ENCODE measurements around the gene RGS6.

The RGS6 gene

GRCh38 chr14:72517736-72518135 lies 585.5 kb downstream of the RGS6 start:
- H3K4me3 ChIP-seq (ENCODE audit: low read depth, low read length): no peak overlapping the region

- no peak overlapping the region for H3K4me3 ChIP-seq (ENCODE audit: low read depth, low read length)
These were observed 586.7 kb downstream of the RGS6 start for GRCh38 chr14:72518809-72519377.

- H3K4me3 ChIP-seq (ENCODE audit: low read depth, low read length): no peak overlapping the region
These were observed 587.3 kb downstream of the RGS6 start for GRCh38 chr14:72519543-72519942.

- H3K4me3 ChIP-seq (ENCODE audit: low read depth, low read length): no peak overlapping the region
These were observed 588.8 kb downstream of the RGS6 start for GRCh38 chr14:72521045-72521444.

DNA sequence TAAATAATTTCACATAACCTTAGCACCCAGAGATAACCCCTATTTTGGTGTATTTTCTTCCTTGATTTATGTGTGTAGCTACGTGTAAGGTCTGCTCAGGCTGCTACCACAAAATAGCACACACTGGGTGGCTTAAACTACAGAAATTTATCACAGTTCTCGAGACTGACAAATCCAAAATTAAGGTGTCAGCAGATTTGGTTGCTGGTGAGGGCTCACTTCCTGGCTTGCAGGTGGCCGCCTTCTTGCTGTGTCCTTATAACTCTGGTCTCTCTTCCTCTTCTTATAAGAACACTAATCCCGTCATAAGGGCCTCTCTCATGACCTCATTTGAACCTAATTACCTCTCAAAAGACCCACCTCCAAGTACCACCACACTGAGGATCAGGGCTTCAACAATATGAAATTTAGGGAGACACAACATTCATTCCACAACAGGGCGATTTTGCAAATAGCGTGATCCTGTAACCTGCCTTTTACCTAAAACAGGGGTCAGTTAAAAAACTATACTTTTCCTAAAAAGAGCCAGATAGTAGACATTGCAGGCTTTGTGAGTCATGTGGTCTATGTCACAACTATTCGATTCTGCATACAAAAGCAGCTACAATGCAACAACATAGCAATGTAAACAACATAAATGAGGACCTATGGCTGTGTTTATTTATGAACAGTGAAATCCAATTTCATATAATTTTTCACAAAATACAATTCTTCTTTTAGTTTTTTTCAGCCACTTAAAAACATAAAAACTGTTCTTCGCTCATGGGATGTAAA lies 589.9 kb downstream of the RGS6 start:
- no peak overlapping the region for H3K4me3 ChIP-seq (ENCODE audit: low read depth, low read length)

DNA sequence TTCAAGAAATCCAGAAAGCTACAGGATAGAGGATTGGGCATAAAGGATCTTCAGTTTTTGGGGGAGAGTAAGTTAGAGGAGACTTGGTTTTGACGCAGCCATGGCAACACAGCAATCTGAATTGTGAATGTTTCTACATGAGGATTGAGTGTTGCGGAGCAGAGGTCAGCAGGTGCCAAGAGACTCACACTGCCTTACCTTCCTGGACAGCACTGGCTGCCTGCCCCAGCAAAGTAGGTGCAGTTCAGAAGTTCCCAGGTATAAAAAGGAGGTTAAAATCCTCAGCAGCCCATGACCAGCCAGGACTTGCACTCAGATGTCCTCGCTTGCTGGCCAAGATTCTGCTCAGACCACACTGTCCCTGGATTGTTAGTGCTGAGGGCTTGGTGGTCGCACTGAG lies 590.6 kb downstream of the RGS6 start:
- no peak overlapping the region for H3K4me3 ChIP-seq (ENCODE audit: low read depth, low read length)

DNA sequence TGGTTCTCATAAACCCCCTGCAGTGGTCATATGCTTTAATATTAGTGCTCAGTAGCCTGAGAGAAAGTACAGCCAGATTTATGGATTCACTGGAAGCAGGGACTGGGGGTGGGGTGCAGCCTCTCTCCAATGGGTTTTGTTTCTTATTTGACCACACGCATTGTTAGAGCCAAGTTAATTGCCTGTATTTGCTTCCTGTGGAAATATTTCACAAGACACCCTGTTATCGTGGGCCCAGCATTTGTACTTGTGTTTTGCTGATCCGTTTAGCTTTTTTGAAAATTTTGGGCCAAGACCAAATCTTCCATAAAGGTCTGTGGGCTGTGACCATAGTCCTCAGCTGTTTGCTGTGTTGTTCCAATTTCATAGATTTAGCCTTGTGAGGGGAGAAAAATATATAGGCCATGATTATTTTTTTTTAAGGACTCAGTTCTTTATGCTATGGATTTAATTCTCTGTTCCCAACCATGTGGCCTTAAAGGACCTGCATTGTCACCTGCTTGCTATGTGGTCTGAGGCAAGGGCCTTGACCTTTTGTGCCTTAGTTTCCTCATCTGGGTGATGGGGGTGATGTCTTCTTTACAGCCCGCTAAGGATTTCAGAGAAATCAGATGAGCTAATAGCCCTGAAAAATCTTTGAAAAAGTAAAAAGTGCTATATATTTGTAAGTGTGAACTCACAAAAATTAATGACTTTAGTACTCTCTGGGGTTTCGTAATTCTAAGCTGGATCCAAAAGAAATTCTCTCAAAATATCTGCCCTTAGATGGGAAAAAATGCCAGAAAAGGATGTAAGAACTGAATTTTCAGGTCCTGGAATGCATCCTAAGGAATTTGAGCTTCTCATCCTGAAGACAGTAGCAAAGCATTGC lies 591.4 kb downstream of the RGS6 start:
- no peak overlapping the region for H3K4me3 ChIP-seq (ENCODE audit: low read depth, low read length)

DNA sequence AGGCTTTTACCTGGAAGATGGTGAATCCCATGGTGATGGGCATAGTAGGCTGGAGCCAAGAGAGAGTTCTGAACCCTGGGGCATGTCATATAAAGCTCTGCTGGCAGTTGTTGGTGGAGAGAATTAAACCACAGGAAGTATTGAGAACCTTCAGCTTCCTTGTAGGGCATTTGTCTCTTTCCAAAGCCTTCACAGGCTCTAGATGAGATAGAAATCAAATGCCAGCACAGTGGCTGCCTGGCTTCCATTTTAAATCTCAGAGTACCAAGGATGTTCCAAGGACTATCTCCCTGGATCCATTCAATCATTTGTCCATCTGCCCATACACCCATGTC lies 592.0 kb downstream of the RGS6 start:
- H3K4me3 ChIP-seq (ENCODE audit: low read depth, low read length): no peak overlapping the region

DNA sequence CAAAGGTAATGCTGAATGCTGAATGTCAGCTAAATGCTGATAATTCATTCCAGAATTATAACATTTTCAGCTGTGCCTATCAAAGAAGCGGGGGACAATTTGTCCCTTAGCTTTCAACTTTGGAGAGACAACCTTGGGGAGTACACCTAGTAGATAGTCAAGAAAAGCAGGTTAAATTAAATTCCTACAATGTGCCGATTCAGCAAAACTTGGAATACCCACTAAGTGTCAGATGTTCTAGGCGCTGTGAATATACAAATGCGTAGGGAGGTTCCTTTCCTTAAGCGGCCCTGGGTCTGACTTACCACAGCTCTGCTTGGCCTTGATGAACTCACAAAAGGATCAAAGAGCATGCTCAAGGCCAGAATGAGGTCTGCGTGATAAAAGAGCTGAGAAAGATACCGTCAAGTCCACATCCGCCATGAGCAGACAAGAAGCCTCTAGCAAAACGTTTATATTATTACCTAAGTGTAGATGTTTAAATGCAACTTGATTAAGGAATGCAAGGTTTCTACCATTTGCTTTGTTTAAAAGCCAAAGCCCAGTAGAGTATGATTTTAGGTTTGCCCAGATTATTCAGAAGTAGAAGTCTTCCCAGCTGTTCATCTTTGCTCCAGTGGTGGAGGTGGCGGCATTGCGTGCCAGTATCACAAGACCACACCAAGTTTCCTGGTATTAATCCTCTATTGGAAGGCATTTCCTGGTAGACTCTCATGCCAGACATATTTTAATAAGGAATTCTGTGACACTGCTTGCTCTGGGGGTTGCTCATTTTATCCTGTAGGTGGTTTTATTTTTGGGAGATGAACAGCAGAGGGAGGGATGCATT lies 593.1 kb downstream of the RGS6 start:
- no peak overlapping the region for H3K4me3 ChIP-seq (ENCODE audit: low read depth, low read length)

DNA sequence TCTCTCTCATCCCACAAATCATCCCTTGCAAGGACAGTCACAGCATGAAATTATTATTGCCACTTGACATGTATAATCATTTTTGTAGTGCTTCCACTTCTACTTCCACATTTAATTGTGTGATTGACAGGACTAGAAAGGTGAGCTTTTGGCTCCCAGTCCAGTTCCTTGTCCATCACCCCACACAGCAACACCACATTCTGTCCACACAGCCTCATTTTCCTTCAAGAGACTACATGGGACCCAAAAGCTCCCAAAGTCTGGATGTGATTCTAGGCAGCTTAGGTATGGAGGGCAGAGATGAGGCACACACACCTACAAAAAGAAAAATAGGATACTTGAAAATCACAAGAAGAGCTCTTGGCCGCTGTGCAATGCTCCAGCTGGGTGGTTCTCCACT lies 595.4 kb downstream of the RGS6 start:
- no peak overlapping the region for H3K4me3 ChIP-seq (ENCODE audit: low read depth, low read length)

DNA sequence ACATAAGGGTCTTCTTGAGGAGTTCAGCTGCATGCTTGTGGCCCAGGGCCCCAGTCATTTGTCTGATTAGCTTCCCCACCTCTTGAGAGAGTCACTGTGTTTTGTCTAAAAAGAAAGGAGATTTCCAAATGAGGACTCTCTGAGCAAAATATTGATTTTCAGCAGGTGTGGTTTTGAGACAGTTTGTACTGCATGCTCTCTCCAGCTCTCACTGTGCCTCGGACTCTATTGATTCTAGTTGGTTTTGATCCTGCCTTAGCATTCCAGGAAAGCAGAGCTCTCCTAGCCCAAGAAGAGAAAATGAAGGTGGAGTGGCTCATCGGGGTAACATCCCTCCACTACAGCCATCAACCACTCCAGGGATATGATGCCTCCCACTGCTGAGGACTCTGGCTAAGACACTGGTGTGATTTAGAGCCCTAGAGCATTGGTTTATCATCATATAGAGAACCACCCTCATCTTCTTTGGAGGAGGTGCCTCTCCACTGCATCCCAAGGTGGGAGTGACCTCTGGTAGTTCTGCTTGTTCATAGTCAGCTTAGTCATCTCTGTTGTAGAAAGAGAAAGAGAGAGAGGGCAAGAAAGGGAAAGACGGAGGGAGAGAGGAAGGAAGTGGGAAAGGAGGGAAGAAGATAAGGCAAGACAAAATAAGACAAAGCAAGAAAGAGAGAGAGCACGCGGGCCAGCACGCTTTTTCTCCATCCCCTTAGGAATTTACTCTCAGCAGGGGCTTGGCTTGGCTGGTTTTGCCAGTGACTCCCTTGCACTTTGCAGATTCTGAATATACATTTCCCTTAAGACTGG lies 596.0 kb downstream of the RGS6 start:
- no peak overlapping the region for H3K4me3 ChIP-seq (ENCODE audit: low read depth, low read length)

- H3K4me3 ChIP-seq (ENCODE audit: low read depth, low read length): no peak overlapping the region
These were observed 596.6 kb downstream of the RGS6 start for GRCh38 chr14:72528863-72529175.

- H3K4me3 ChIP-seq (ENCODE audit: low read depth, low read length): no peak overlapping the region
These were observed 600.6 kb downstream of the RGS6 start for GRCh38 chr14:72532686-72533454.

DNA sequence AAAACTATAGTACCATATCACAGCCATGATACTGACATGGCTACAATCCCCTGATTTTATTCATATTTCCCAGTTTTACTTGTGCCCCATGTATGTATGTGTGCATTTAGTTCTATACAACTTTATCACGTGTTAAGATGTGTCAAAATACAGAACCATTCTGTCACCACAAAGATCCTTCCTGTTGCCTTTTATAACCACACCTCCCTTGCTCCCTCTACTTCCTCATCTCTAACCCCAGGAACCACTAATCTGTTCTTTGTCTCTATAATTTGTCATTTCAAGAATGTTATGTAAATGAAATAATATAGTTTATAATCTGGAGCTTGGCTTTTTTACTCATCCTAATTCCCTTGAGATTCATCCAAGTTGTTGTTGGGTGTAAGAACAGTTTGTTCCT lies 603.3 kb downstream of the RGS6 start:
- H3K4me3 ChIP-seq (ENCODE audit: low read depth, low read length): no peak overlapping the region

- H3K4me3 ChIP-seq (ENCODE audit: low read depth, low read length): no peak overlapping the region
These were observed 606.2 kb downstream of the RGS6 start for GRCh38 chr14:72538387-72538786.

DNA sequence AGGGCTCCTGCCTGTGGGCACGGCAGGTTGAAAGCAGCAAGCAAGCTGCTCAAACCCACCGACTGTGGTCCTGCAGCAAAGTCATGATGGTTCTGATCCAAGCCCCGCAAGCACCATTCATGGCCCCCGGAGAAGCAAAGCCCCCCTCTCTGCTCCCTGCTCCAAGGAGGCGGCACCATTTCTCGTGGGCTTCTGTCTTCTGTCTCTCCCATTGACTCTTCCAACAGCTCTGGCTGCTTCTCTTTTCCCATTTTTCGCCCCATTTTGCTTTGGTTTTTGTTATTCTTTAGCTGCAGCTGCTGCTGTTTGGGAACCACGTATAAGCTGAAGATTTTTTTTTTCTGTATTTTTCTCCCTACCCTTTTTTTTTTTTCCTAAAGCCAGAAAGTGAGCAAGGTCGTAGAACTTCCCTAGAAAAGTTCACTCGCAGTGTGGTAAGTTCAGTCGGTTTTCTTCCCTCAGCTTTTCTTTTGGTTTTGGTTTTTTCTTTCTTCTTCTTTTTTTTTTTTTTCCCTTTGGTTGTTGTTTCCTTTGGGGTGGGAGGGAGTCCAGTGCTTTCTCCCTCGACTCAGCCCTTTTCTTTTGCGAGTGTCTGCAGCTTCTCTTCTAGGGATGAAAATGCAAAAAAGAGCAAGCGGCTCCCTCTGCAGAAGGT lies 607.6 kb downstream of the RGS6 start:
- no peak overlapping the region for H3K4me3 ChIP-seq (ENCODE audit: low read depth, low read length)

- H3K4me3 ChIP-seq (ENCODE audit: low read depth, low read length): no peak overlapping the region
These were observed 608.6 kb downstream of the RGS6 start for GRCh38 chr14:72540836-72541235.

GRCh38 chr14:72541546-72541945 lies 609.3 kb downstream of the RGS6 start:
- H3K4me3 ChIP-seq (ENCODE audit: low read depth, low read length): no peak overlapping the region

GRCh38 chr14:72543341-72543740 lies 611.1 kb downstream of the RGS6 start:
- H3K4me3 ChIP-seq (ENCODE audit: low read depth, low read length): no peak overlapping the region
